WTC11 (cell line): Measurements from ENCODE around the gene VWF. TPM values are rescaled to one million over a fixed set of nuclear protein-coding genes. Genes with fewer than 3 reads are reported as not detected.

ENCODE experiments used
- ATAC-seq: fragments of 200-7000 bp; cut with Tn5 transposase; 2 replicates; pipeline ENCODE4 v1.10.0; 2021; ENCODE audit warnings: mild to moderate bottlenecking, moderate library complexity
- CTCF ChIA-PET: fragments of 300-600 bp; sonication (Branson Sonifier 250); formaldehyde crosslinking; loops from one replicate; lab custom pipeline; 2021; ENCODE audit warnings: antibody characterized with exemption; lab: Charles Lee
- POLR2A ChIA-PET: fragments of 350-600 bp; sonication (Branson Sonifier 250); formaldehyde crosslinking; loops from one replicate; lab custom pipeline; 2021; ENCODE audit warnings: antibody characterized with exemption; lab: Charles Lee
- DNase-seq: peaks from one replicate; pipeline ENCODE4 v3.0.0; 2021; ENCODE audit warnings: low spot score
- H3K27ac Mint-ChIP-seq: 2 replicates; pipeline ENCODE4 v1.8.0; 2021; ENCODE audit warnings: mixed read lengths
- H3K27me3 Mint-ChIP-seq: 2 replicates; pipeline ENCODE4 v1.8.0; 2021; ENCODE audit warnings: low read depth, mild to moderate bottlenecking, moderate library complexity, mixed read lengths
- H3K36me3 Mint-ChIP-seq: 2 replicates; pipeline ENCODE4 v1.8.0; 2021; ENCODE audit warnings: mixed read lengths
- H3K4me1 Mint-ChIP-seq: 2 replicates; pipeline ENCODE4 v1.8.0; 2022; ENCODE audit warnings: mixed read lengths
- H3K4me3 Mint-ChIP-seq: 2 replicates; pipeline ENCODE4 v1.8.0; 2021; ENCODE audit warnings: mild to moderate bottlenecking, moderate library complexity, mixed read lengths
- H3K9me3 Mint-ChIP-seq: 2 replicates; pipeline ENCODE4 v1.8.0; 2021; ENCODE audit warnings: mixed read lengths
- ESRRA ChIP-seq: sonication (generic); formaldehyde crosslinking; IDR thresholded peaks from 2 replicates; pipeline ENCODE4 v1.8.1; 2022; ENCODE audit warnings: mild to moderate bottlenecking, missing genetic modification reagents, borderline replicate concordance
- GTF2I ChIP-seq: fragments of 250-450 bp; sonication (Bioruptor Pico); conservative IDR thresholded peaks from 2 replicates; pipeline ENCODE4 v1.4.0; 2021; ENCODE audit warnings: mild to moderate bottlenecking
- HMGA2 ChIP-seq: fragments of 250-450 bp; sonication (Bioruptor Pico); IDR thresholded peaks from 2 replicates; pipeline ENCODE4 v1.4.0; 2021; ENCODE audit warnings: mild to moderate bottlenecking, moderate library complexity
- JUN ChIP-seq: sonication (generic); formaldehyde crosslinking; IDR thresholded peaks from 2 replicates; pipeline ENCODE4 v1.8.0; 2023; ENCODE audit warnings: mild to moderate bottlenecking, missing genetic modification reagents
- NFYB ChIP-seq: sonication (generic); formaldehyde crosslinking; conservative IDR thresholded peaks from 2 replicates; pipeline ENCODE4 v1.8.0; 2022; ENCODE audit warnings: low read depth, missing genetic modification reagents
- OVOL2 ChIP-seq: fragments of 250-450 bp; sonication (Bioruptor Pico); IDR thresholded peaks from 2 replicates; pipeline ENCODE4 v1.9.0; 2021; ENCODE audit warnings: mild to moderate bottlenecking, borderline replicate concordance
- SMAD3 ChIP-seq: sonication (generic); formaldehyde crosslinking; IDR thresholded peaks from 2 replicates; pipeline ENCODE4 v1.8.0; 2022; ENCODE audit warnings: missing genetic modification reagents, mild to moderate bottlenecking, borderline replicate concordance
- SP1 ChIP-seq: sonication (generic); formaldehyde crosslinking; conservative IDR thresholded peaks from 2 replicates; pipeline ENCODE4 v1.8.1; 2022; ENCODE audit warnings: missing genetic modification reagents
- TEAD1 ChIP-seq: sonication (generic); formaldehyde crosslinking; IDR thresholded peaks from 2 replicates; pipeline ENCODE4 v1.8.0; 2022; ENCODE audit warnings: mild to moderate bottlenecking, missing genetic modification reagents
- ZNF423 ChIP-seq: fragments of 250-450 bp; sonication (Bioruptor Pico); IDR thresholded peaks from 2 replicates; pipeline ENCODE4 v2.1.2; 2022; ENCODE audit warnings: mild to moderate bottlenecking, moderate library complexity
- total RNA-seq: library from RNA; stranded (reverse); gene quantifications from 3 replicates; pipeline ENCODE4 v1.2.3, GENCODE V29; 2021
- TF ChIP-seq, protein P1 (sequence below): sonication (generic); formaldehyde crosslinking; IDR thresholded peaks from 2 replicates; pipeline ENCODE4 v1.8.1; 2023; ENCODE audit warnings: mild to moderate bottlenecking, moderate library complexity, missing genetic modification reagents
- TF ChIP-seq, protein P2 (sequence below): sonication (generic); formaldehyde crosslinking; IDR thresholded peaks from 2 replicates; pipeline ENCODE4 v1.8.0; 2022; ENCODE audit warnings: mild to moderate bottlenecking, missing genetic modification reagents
- TF ChIP-seq, protein P3 (sequence below): sonication (generic); formaldehyde crosslinking; IDR thresholded peaks from 2 replicates; pipeline ENCODE4 v1.8.0; 2023; ENCODE audit warnings: missing genetic modification reagents, mild to moderate bottlenecking, borderline replicate concordance
- TF ChIP-seq, protein P4 (sequence below): fragments of 250-450 bp; sonication (Bioruptor Pico); IDR thresholded peaks from 2 replicates; pipeline ENCODE4 v1.9.0; 2021; ENCODE audit warnings: mild to moderate bottlenecking, borderline replicate concordance
- TF ChIP-seq, protein P5 (sequence below): sonication (generic); formaldehyde crosslinking; IDR thresholded peaks from 2 replicates; pipeline ENCODE4 v1.8.0; 2023; ENCODE audit warnings: missing genetic modification reagents

VWF gene
- total RNA-seq, 1 experiment from 2014 or later: 0.48 TPM

DNA sequence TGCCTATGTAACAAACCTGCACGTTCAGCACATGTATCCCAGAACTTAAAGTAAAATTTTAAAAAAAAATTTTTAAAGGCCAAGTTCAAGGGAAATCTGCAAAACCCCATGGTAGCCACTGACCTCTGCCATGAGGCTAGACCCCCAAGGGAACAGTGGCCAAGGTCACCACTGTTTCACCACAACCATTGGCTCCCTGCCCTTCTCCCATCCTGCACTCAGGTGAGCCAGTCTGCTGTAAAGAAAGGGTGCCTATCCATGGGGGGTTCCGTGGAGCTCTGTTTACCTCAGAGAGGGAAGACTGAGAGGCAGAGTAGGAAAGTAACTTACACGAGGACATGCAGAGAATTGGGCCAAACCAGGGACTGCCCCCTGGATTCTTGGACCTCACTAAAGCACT, 38.6 kb downstream of the VWF start:
- Mint-ChIP-seq H3K36me3 (no peaks in the 10 kb centered on the region), H3K27ac (no peak overlapping the region), H3K4me1 (peaks cover 50% of the 10 kb centered on the region), H3K27me3 (peaks cover 14% of the 10 kb centered on the region), H3K9me3 (0 out of 2 replicates have a peak, but pooled peaks cover 4% of the 10 kb centered on the region), H3K4me3 (no peak overlapping the region)
- ATAC-seq (no peak), DNase-seq (no peak)
- CTCF ChIA-PET: no interaction called here
- TF ChIP-seq ESRRA (CRISPR knock-in tag): no peak
- no peak for TF ChIP-seq HMGA2
- TF ChIP-seq, protein P1, sequence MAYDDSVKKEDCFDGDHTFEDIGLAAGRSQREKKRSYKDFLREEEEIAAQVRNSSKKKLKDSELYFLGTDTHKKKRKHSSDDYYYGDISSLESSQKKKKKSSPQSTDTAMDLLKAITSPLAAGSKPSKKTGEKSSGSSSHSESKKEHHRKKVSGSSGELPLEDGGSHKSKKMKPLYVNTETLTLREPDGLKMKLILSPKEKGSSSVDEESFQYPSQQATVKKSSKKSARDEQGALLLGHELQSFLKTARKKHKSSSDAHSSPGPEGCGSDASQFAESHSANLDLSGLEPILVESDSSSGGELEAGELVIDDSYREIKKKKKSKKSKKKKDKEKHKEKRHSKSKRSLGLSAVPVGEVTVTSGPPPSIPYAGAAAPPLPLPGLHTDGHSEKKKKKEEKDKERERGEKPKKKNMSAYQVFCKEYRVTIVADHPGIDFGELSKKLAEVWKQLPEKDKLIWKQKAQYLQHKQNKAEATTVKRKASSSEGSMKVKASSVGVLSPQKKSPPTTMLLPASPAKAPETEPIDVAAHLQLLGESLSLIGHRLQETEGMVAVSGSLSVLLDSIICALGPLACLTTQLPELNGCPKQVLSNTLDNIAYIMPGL (CRISPR knock-in tag): no peak
- TF ChIP-seq, protein P2, sequence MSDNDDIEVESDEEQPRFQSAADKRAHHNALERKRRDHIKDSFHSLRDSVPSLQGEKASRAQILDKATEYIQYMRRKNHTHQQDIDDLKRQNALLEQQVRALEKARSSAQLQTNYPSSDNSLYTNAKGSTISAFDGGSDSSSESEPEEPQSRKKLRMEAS: no peak
- TF ChIP-seq, protein P3, sequence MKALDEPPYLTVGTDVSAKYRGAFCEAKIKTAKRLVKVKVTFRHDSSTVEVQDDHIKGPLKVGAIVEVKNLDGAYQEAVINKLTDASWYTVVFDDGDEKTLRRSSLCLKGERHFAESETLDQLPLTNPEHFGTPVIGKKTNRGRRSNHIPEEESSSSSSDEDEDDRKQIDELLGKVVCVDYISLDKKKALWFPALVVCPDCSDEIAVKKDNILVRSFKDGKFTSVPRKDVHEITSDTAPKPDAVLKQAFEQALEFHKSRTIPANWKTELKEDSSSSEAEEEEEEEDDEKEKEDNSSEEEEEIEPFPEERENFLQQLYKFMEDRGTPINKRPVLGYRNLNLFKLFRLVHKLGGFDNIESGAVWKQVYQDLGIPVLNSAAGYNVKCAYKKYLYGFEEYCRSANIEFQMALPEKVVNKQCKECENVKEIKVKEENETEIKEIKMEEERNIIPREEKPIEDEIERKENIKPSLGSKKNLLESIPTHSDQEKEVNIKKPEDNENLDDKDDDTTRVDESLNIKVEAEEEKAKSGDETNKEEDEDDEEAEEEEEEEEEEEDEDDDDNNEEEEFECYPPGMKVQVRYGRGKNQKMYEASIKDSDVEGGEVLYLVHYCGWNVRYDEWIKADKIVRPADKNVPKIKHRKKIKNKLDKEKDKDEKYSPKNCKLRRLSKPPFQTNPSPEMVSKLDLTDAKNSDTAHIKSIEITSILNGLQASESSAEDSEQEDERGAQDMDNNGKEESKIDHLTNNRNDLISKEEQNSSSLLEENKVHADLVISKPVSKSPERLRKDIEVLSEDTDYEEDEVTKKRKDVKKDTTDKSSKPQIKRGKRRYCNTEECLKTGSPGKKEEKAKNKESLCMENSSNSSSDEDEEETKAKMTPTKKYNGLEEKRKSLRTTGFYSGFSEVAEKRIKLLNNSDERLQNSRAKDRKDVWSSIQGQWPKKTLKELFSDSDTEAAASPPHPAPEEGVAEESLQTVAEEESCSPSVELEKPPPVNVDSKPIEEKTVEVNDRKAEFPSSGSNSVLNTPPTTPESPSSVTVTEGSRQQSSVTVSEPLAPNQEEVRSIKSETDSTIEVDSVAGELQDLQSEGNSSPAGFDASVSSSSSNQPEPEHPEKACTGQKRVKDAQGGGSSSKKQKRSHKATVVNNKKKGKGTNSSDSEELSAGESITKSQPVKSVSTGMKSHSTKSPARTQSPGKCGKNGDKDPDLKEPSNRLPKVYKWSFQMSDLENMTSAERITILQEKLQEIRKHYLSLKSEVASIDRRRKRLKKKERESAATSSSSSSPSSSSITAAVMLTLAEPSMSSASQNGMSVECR (CRISPR knock-in tag): no peak
- no peak for TF ChIP-seq SP1 (CRISPR knock-in tag)
- no peak for TF ChIP-seq TEAD1 (CRISPR knock-in tag)
- no peak for TF ChIP-seq NFYB (CRISPR knock-in tag)
- no peak for TF ChIP-seq OVOL2 (CRISPR knock-in tag)
- TF ChIP-seq, protein P4, sequence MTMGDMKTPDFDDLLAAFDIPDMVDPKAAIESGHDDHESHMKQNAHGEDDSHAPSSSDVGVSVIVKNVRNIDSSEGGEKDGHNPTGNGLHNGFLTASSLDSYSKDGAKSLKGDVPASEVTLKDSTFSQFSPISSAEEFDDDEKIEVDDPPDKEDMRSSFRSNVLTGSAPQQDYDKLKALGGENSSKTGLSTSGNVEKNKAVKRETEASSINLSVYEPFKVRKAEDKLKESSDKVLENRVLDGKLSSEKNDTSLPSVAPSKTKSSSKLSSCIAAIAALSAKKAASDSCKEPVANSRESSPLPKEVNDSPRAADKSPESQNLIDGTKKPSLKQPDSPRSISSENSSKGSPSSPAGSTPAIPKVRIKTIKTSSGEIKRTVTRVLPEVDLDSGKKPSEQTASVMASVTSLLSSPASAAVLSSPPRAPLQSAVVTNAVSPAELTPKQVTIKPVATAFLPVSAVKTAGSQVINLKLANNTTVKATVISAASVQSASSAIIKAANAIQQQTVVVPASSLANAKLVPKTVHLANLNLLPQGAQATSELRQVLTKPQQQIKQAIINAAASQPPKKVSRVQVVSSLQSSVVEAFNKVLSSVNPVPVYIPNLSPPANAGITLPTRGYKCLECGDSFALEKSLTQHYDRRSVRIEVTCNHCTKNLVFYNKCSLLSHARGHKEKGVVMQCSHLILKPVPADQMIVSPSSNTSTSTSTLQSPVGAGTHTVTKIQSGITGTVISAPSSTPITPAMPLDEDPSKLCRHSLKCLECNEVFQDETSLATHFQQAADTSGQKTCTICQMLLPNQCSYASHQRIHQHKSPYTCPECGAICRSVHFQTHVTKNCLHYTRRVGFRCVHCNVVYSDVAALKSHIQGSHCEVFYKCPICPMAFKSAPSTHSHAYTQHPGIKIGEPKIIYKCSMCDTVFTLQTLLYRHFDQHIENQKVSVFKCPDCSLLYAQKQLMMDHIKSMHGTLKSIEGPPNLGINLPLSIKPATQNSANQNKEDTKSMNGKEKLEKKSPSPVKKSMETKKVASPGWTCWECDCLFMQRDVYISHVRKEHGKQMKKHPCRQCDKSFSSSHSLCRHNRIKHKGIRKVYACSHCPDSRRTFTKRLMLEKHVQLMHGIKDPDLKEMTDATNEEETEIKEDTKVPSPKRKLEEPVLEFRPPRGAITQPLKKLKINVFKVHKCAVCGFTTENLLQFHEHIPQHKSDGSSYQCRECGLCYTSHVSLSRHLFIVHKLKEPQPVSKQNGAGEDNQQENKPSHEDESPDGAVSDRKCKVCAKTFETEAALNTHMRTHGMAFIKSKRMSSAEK (CRISPR knock-in tag): no peak
- no peak for TF ChIP-seq JUN (CRISPR knock-in tag)
- TF ChIP-seq, protein P5, sequence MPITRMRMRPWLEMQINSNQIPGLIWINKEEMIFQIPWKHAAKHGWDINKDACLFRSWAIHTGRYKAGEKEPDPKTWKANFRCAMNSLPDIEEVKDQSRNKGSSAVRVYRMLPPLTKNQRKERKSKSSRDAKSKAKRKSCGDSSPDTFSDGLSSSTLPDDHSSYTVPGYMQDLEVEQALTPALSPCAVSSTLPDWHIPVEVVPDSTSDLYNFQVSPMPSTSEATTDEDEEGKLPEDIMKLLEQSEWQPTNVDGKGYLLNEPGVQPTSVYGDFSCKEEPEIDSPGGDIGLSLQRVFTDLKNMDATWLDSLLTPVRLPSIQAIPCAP (CRISPR knock-in tag): no peak
- TF ChIP-seq SMAD3: no peak
- no peak for TF ChIP-seq GTF2I (CRISPR knock-in tag)
- TF ChIP-seq ZNF423 (CRISPR knock-in tag): no peak
- TF ChIP-seq, all 79 proteins: peak for 0
- POLR2A ChIA-PET: no interaction called here
